Right atrium auricular region (tissue), 2 donors: ENCODE results near the gene SPPL3. TPM values are rescaled to one million over a fixed set of nuclear protein-coding genes. Genes with fewer than 3 reads are reported as not detected.

Experiments used
- DNase-seq: peaks from one replicate; pipeline ENCODE4 v3.0.0-alpha.2; 2019; ENCODE audit warnings: low spot score
- H3K27ac ChIP-seq, 2 donors: fragments of 200-600 bp; sonication (generic); 1 replicate in 1 of 2; 2 replicates in 1 of 2; pipeline ENCODE4 v1.5.1; 2016 to 2019
- H3K27me3 ChIP-seq, 2 donors: fragments of 200-600 bp; sonication (generic); one replicate each; pipeline versions ENCODE4 v1.5.1 to v1.6.0; 2017 to 2019
- H3K36me3 ChIP-seq: fragments of 200-600 bp; sonication (generic); one replicate; pipeline ENCODE4 v1.5.1; 2016
- H3K4me1 ChIP-seq, 2 donors: fragments of 200-600 bp; sonication (generic); one replicate each; pipeline versions ENCODE4 v1.5.1 to v1.6.0; 2017 to 2019
- H3K4me3 ChIP-seq, 2 donors: fragments of 200-600 bp; sonication (generic); 1 replicate in 1 of 2; 2 replicates in 1 of 2; pipeline ENCODE4 v1.5.1; 2017 to 2019; ENCODE audit warnings: mild to moderate bottlenecking in 1 of 2, moderate library complexity in 1 of 2
- H3K9me3 ChIP-seq, 2 donors: fragments of 200-600 bp; sonication (generic); one replicate each; pipeline ENCODE4 v1.5.1; 2019
- total RNA-seq, 2 donors: library from RNA; depleted of rRNA; stranded (reverse); fragments of >200 nt; gene quantifications; one replicate each; pipeline ENCODE4 v1.1.0, GENCODE V29; 2016
- TF ChIP-seq, protein P1 (sequence below), 2 donors: fragments of 200-600 bp; sonication (generic); IDR thresholded peaks; one replicate each; pipeline ENCODE4 v1.5.1; 2019; ENCODE audit warnings: antibody characterized with exemption in 2 of 2

Gene SPPL3
- total RNA-seq, 2 donors from 2014 or later: 13.8 to 16.5 TPM

DNA sequence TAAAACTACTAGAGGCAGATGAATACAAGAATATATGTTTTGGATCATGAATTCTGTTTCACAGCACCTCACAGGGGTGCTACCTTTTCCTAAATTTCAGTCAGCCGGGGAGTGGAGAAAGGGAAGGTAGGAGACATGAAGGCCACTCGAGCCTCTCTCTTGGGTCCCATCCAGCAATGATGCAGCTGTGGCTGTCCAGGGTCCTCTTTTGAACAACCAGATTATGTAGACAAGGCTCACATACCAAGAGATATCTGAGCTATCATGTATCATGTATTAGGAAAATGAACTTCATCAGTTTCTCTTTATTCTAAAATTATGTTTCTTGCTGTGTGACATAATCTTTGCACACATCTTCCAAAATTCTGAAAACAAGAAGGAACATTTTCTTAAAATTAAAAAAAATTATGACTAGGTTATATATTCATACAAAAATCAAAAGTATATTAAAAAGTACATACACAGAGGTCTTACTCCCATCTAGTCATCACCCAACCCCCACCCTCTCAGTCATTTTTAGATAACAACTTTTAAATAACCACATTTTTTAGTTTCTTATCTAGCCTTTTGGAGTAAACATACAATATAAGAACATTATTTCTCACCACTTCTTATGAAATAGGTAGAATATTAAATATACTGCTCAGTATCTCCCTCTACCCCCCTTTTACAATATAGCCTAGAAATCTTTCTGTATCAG is 89.8 kb downstream of the SPPL3 start:
- Histone ChIP-seq H3K36me3 (no peaks in the 10 kb centered on the region), H3K27ac (no peak overlapping the region), H3K9me3 (no peaks in the 10 kb centered on the region)

DNA sequence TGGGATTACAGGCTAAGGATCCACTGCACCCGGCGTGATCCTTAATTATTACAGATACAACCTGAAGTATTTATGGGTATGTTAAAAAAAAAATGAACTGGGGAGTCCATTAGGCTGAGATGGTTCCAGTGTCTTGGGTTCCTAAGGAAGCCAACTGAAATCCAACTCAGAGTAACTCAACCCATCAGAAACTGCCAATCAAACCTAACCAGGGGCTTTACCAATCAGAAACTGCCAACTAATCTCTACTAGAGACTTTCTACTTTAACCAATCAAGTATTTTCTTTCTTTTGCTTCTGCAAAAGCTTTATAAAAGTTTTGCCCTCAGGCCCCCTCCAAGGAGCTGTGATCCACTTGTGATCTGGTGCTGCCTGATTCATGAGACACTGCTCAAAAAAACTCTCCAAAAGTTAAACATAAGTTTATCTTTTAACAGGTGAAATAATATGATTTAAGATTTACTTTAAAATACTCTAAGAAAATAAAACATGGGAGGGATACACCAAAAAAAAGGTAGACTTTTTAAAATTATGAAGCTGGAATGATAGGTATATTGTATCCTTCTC is 90.5 kb downstream of the SPPL3 start:
- TF ChIP-seq, protein P1, sequence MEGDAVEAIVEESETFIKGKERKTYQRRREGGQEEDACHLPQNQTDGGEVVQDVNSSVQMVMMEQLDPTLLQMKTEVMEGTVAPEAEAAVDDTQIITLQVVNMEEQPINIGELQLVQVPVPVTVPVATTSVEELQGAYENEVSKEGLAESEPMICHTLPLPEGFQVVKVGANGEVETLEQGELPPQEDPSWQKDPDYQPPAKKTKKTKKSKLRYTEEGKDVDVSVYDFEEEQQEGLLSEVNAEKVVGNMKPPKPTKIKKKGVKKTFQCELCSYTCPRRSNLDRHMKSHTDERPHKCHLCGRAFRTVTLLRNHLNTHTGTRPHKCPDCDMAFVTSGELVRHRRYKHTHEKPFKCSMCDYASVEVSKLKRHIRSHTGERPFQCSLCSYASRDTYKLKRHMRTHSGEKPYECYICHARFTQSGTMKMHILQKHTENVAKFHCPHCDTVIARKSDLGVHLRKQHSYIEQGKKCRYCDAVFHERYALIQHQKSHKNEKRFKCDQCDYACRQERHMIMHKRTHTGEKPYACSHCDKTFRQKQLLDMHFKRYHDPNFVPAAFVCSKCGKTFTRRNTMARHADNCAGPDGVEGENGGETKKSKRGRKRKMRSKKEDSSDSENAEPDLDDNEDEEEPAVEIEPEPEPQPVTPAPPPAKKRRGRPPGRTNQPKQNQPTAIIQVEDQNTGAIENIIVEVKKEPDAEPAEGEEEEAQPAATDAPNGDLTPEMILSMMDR (IDR thresholded peaks at IDR 0.05): no peak
- no peaks in the 10 kb centered on the region for H3K9me3 ChIP-seq
- no peak overlapping the region for H3K4me3 ChIP-seq
- no peak overlapping the region for H3K27ac ChIP-seq
- no peak for DNase-seq
- no peaks in the 10 kb centered on the region for H3K4me1 ChIP-seq
- H3K36me3 ChIP-seq: no peaks in the 10 kb centered on the region
- H3K27me3 ChIP-seq: no peaks in the 10 kb centered on the region

More for the DNA sequence above, 89.8 kb downstream of the SPPL3 start:
- H3K4me1 ChIP-seq: no peaks in the 10 kb centered on the region
- DNase-seq: no peak
- TF ChIP-seq, protein P1 (IDR thresholded peaks at IDR 0.05): no peak
- H3K27me3 ChIP-seq: no peaks in the 10 kb centered on the region
- no peak overlapping the region for H3K4me3 ChIP-seq

DNA sequence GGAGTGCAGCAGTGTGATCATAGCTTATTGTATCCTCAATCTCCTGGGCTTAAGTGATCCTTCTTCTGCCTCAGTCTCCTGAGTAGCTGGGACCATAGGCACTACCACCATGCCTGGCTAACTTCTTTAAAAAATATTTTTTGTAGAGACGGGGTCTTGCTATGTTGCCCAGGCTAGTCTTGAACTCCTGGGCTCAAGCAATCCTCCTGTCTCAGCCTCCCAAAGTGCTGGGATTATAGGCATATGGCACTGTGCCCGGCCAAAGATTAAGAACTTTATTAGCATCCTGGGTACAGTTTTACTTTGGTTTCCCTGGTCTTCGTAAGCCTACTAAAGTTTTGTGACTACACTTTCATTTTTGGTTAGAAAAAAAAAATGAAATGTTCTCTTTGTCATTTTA is 94.1 kb downstream of the SPPL3 start:
- no peaks in the 10 kb centered on the region for H3K4me1 ChIP-seq
- H3K27me3 ChIP-seq: no peaks in the 10 kb centered on the region
- TF ChIP-seq, protein P1 (IDR thresholded peaks at IDR 0.05): no peak
- no peak for DNase-seq
- H3K27ac ChIP-seq: no peak overlapping the region
- no peaks in the 10 kb centered on the region for H3K9me3 ChIP-seq
- H3K4me3 ChIP-seq: no peak overlapping the region
- no peaks in the 10 kb centered on the region for H3K36me3 ChIP-seq

DNA sequence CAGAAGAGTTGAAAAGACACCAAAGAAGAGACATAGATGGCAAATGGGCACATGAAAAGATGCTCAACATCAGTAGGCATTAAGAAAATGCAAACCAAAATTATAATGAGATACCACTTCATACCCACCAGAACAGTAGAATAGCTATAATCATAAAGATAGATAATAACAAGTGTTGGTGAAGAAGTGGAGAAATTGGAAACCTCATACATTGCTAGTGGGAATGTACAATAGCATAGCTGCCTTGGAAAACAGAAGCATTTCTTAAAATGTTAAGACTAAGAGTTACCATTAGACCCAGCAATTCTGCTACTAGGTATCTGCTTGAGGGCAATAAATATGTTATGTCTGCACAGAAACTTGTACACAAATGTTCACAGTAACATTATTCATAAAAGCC is 99.7 kb downstream of the SPPL3 start:
- Histone ChIP-seq H3K27me3 (no peaks in the 10 kb centered on the region), H3K36me3 (no peaks in the 10 kb centered on the region), H3K4me1 (no peaks in the 10 kb centered on the region), H3K27ac (no peak overlapping the region), H3K4me3 (no peak overlapping the region), H3K9me3 (no peaks in the 10 kb centered on the region)
- TF ChIP-seq, protein P1 (IDR thresholded peaks at IDR 0.05): no peak
- DNase-seq: no peak

DNA sequence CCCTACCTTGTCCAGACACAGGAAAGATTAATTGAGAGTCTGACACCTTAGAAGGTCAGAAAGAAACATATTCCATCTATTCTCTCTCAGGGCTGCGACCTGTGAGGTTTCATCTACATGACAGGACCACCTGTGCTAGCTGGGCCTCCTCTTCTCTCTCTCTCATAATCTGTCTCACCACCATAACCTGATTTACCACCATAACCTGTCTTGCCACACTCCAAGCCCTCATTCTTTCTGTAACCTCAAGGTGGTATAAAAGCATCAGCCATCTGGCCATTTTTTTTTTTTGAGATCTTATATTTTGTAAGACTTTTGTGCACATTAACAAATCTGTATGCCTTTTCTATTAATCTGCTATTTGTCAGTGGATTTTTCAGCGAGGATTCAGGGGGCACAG is 103.0 kb downstream of the SPPL3 start:
- Histone ChIP-seq H3K36me3 (no peaks in the 10 kb centered on the region), H3K27me3 (no peaks in the 10 kb centered on the region)
- TF ChIP-seq, protein P1 (IDR thresholded peaks at IDR 0.05): no peak

More for the DNA sequence above, 103.0 kb downstream of the SPPL3 start:
- no peak for DNase-seq
- peaks cover 0 to 4% of the 10 kb centered on the region in 2 donors for H3K9me3 ChIP-seq
- no peaks in the 10 kb centered on the region for H3K4me1 ChIP-seq
- H3K4me3 ChIP-seq: no peak overlapping the region
- H3K27ac ChIP-seq: no peak overlapping the region
